GM21515 (cell line): ENCODE data around the gene SMC4.
A peak's percentile ranks its signal among the peaks of the same experiment; 100 is the strongest.
"Not testable (repeated sequence)": the region's sequence is repeated elsewhere in the genome, so short reads cannot be mapped to it uniquely, and the experiment has no call there.

Source experiments
- ATAC-seq: cut with Tn5 transposase; IDR thresholded peaks from one replicate; pipeline ENCODE4 v1.9.1; 2021; ENCODE audit not compliant: unreplicated experiment

The SMC4 gene

DNA sequence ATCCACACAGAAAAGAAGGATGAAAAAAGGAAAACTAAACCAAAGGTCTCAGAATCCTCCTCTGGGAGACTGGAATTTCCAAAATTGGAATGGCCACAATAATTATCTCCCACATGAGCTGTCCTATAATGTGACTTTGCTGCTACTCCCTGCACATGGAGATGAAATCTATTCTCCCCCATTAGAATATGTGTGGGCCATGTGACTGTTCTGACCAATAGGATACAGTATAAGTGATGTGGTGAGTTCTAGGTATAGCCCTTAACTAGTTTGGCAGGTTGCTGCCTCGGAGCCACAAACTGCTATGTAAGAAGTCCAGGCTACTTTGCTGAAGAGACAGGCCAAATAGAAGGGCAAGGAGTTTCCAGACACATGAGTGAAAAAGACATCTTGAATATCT is 45.0 kb downstream of the SMC4 start:
- no peak for ATAC-seq

DNA sequence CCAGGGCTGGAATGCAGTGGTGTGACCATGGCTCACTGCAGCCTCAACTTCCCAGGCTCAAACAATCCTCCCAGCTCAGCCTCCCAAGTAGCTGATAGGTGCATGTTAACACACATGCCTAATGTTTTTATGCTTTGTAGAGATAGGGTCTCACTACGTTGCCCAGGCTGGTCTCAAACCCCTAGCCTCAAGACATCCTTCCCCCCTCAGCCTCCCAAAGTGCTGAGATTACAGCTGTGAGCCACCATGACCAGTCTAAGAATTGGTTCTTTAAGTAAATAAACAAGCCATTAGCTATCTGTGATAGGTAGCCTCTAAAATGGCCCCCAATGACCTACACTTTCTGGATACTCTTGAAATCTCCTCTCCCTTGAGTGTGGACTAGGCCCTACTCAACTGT is 46.4 kb downstream of the SMC4 start:
- no peak for ATAC-seq

- ATAC-seq, result no peak
Observed at GRCh38 chr3:160446522-160447056, 47.1 kb downstream of the SMC4 start.

DNA sequence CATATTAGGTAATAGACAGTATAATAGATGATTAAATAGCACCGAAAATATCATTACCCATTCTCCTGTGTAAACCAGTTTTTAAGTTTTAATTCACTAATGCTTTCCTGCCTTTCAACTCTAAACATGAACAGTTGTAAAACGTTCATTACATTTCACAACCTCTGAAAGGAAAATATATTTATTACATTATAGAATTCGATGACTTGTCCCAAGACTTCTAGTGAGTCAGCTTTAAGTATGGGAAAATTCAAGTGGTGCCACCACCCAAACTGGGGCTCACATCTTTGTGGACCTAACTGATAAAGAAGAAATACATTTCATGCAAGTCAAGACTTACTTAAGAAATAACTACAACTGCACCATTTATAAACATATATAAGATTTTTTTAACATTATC is 48.1 kb downstream of the SMC4 start:
- no peak for ATAC-seq

DNA sequence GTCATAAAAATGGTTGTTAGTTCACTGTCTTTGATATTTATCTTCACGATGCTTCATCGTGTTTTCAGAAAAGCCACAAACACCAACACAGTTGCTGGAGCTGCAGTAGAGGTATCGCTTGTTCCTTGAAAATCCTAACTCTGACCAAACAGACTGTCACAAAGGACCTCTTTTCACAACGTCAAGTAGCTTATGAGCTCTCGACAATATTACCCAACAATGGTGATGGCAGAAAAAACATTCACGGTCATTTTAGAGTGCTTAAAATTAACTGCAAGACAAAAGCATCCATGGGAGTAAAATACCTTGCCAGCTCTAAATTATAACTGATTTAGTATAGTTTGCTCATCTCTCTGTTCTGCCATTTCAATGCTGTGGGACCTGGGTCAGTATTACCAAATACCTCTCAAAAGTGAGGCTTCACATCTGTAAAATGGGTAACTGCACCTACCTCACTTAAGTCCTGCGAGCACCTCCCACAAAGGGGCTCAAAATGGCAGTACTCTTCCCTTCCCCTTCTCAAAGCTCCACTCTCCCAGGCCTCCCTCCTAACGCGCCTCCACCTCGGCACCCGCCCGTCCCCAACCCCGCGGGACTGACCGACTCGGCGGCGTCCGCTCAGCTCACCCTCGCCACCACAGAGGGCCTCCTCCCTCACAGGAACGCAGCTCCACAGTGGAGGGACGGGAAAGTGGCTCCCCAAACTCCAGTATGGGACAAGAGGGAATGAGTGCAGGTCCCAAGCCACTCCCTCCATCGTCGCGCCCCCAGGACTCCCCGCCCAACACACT is 49.6 kb downstream of the SMC4 start:
- peak; percentile 45 for ATAC-seq

GRCh38 chr3:160449636-160450598 is 50.5 kb downstream of the SMC4 start, which contains the start of gene TRIM59:
Gene TRIM59 (minus strand): TSS chr3:160449786. CDS start chr3:160439183, 10,603 bp downstream.
- peak; percentile 92 for ATAC-seq

GRCh38 chr3:160450846-160451245 is 51.4 kb downstream of the SMC4 start:
- ATAC-seq, result no peak

DNA sequence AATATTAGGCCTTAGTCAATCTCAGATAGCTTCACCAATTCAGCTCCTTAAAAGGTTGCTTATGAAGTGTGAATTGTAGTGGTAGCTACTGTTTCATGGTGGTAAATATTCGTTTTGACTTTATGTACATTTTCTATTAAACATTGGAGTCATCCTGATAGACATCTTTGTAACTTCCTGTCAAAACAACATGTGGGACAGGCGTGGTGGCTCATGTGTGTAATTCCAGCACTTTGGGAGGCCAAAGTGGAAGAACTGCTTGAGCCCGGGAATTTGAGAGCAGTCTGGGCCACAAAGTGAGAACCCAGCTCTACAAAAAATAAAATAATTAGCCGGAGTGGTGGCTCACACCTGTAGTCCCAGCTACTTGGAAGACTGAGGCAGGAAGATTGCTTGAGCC is 52.2 kb downstream of the SMC4 start:
- no peak for ATAC-seq

DNA sequence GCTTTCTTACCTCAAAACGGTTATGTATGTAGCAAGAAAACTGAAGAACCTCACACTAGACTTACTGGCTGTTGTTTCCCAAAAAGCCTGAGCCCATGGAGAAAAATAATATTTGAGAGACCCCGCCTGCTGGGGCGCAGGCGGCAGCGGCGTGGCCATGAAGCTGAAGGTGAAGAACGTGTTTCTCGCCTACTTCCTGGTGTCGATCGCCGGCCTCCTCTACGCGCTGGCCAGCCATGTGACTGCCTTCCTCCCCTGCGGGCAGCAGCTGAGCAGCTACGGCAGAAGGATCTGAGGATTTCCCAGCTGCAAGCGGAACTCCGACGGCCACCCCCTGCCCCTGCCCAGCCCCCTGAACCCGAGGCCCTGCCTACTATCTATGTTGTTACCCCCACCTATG is 52.8 kb downstream of the SMC4 start:
- not testable (repeated sequence) for ATAC-seq

GRCh38 chr3:160454995-160455394 is 55.5 kb downstream of the SMC4 start:
- no peak for ATAC-seq

- no peak for ATAC-seq
Observed at GRCh38 chr3:160455846-160456245, 56.4 kb downstream of the SMC4 start.

GRCh38 chr3:160458151-160458550 is 58.7 kb downstream of the SMC4 start:
- ATAC-seq, result no peak

- no peak for ATAC-seq
Observed at GRCh38 chr3:160459450-160459970, 60.1 kb downstream of the SMC4 start.

DNA sequence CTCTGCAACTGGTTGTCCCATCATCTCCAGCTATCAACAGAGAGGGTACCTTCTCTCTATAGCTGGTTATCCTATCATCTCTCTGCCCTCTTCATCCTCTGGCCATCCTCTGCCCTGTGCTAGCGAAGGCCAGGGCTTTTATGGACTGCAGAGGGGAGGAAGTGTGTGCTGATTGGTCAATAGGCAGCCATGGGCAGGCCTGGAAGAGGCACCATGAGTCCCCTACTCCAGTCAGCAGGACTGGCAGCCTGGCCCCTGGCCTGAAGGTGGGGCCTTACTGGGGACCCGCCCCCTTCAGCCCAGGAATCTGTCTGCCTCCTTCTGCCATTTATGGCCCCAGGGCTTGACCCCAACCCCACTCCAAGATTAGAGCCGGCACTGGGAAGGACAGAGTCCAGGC is 60.6 kb downstream of the SMC4 start:
- no peak for ATAC-seq

GRCh38 chr3:160464321-160464720 is 64.9 kb downstream of the SMC4 start:
- ATAC-seq, result no peak

GRCh38 chr3:160464971-160465370 is 65.5 kb downstream of the SMC4 start:
- no peak for ATAC-seq

- ATAC-seq, result no peak
Observed at GRCh38 chr3:160470181-160470580, 70.7 kb downstream of the SMC4 start.

- no peak for ATAC-seq
Observed at GRCh38 chr3:160471892-160472291, 72.4 kb downstream of the SMC4 start.

GRCh38 chr3:160472344-160472743 is 72.9 kb downstream of the SMC4 start:
- ATAC-seq, result no peak

DNA sequence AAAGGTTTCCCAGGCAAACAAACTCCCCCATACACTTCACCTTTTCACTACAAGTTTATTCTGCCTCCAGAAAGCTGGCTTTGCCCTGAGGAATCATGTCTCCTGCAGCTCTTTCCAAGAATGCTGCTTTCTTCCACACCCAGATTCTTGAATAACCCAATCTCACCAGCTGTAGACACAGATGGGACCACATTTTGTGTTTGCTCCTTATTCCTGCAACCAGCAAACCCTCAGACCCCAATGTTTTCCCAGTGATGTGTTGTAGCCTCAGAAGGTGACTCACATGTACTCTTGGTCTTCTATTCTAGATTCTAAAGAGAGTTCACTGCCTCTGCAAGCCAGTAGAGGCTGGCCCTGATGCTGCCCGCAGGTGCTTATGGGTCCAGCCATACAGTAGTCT is 73.8 kb downstream of the SMC4 start:
- ATAC-seq, result no peak

GRCh38 chr3:160473978-160474377 is 74.5 kb downstream of the SMC4 start:
- no peak for ATAC-seq
